H1 (cell line): Measurements from ENCODE around the gene PTGIR. TPM values are rescaled to one million over a fixed set of nuclear protein-coding genes. Genes with fewer than 3 reads are reported as not detected.
A peak's percentile ranks its signal among the peaks of the same experiment; 100 is the strongest.

ENCODE experiments used
- CTCF ChIA-PET: fragments of 300-600 bp; sonication (Branson Sonifier 250); formaldehyde crosslinking; loops from one replicate; lab custom pipeline; 2021; ENCODE audit not compliant: partially characterized antibody; lab: Charles Lee
- POLR2A ChIA-PET: fragments of 300-600 bp; sonication (Branson Sonifier 250); formaldehyde crosslinking; loops from one replicate; lab custom pipeline; 2021; ENCODE audit warnings: inconsistent platforms; ENCODE audit not compliant: partially characterized antibody; lab: Charles Lee
- DNase-seq, 2 experiments: peaks; one replicate each; pipeline versions ENCODE4 v3.0.0 to v3.0.0-alpha.2; 2010 to 2022; ENCODE audit warnings: low spot score in 2 of 2, low read depth in 1 of 2, mixed read lengths in 1 of 2
- FAIRE-seq: peaks from 2 replicates; lab custom pipeline; 2011; peaks lifted over from hg19 to GRCh38; lab: Jason Lieb, UNC
- H2AFZ ChIP-seq: 2 replicates; pipeline ENCODE4 v1.8.1; 2012; ENCODE audit warnings: low read length, inconsistent platforms
- H2AK5ac ChIP-seq: 2 replicates; pipeline ENCODE4 v1.6.1; 2013; ENCODE audit warnings: low read depth, low read length
- H2BK120ac ChIP-seq: replicated peaks from 2 replicates; pipeline ENCODE3; 2013; ENCODE audit warnings: low read depth, low read length, inconsistent platforms
- H2BK12ac ChIP-seq: 2 replicates; pipeline ENCODE4 v1.6.1; 2013; ENCODE audit warnings: low read depth, low read length
- H2BK15ac ChIP-seq: 2 replicates; pipeline ENCODE4 v1.6.1; 2013; ENCODE audit warnings: low read length
- H2BK20ac ChIP-seq: 2 replicates; pipeline ENCODE4 v1.6.1; 2013; ENCODE audit warnings: low read length
- H2BK5ac ChIP-seq: 2 replicates; pipeline ENCODE4 v1.6.1; 2013; ENCODE audit warnings: low read depth, low read length
- H3K14ac ChIP-seq: 2 replicates; pipeline ENCODE4 v1.6.1; 2013; ENCODE audit warnings: inconsistent platforms; ENCODE audit not compliant: insufficient read length
- H3K18ac ChIP-seq: 2 replicates; pipeline ENCODE4 v1.6.1; 2013; ENCODE audit warnings: low read length; ENCODE audit errors: extremely low read depth
- H3K23ac ChIP-seq: 2 replicates; pipeline ENCODE4 v1.6.1; 2013; ENCODE audit warnings: inconsistent platforms; ENCODE audit not compliant: insufficient read length
- H3K23me2 ChIP-seq: 2 replicates; pipeline ENCODE4 v1.6.1; 2013; ENCODE audit warnings: low read depth, low read length
- H3K27ac ChIP-seq: 2 replicates; pipeline ENCODE4 v1.6.1; 2011; ENCODE audit warnings: low read depth, low read length, inconsistent platforms
- H3K27me3 ChIP-seq, 4 experiments: replicated peaks in 1 of 4; 1 replicate in 1 of 4; 2 replicates in 3 of 4; pipeline versions ENCODE4 v1.6.1 to v1.8.1; 2011 to 2013; ENCODE audit warnings: low read length in 3 of 4, mild to moderate bottlenecking in 3 of 4, inconsistent platforms in 2 of 4, mixed read lengths in 2 of 4, moderate library complexity in 1 of 4; ENCODE audit not compliant: control insufficient read depth in 3 of 4, insufficient read depth in 3 of 4; ENCODE audit errors: extremely low read depth in 1 of 4
- H3K36me3 ChIP-seq, 4 experiments: 2 replicates each; pipeline versions ENCODE4 v1.6.1 to v1.8.1; 2011 to 2013; ENCODE audit warnings: mild to moderate bottlenecking in 4 of 4, low read length in 3 of 4, moderate library complexity in 2 of 4, control low read depth in 1 of 4, inconsistent platforms in 1 of 4; ENCODE audit not compliant: insufficient read depth in 4 of 4, control insufficient read depth in 2 of 4
- H3K4ac ChIP-seq: replicated peaks from 2 replicates; pipeline ENCODE3; 2013; ENCODE audit warnings: low read length, low read depth, mixed read lengths, inconsistent platforms; ENCODE audit not compliant: insufficient read length
- H3K4me1 ChIP-seq, 4 experiments: replicated peaks in 1 of 4; 1 replicate in 1 of 4; 2 replicates in 3 of 4; pipeline versions ENCODE4 v1.6.1 to v1.8.1; 2011 to 2013; ENCODE audit warnings: low read length in 3 of 4, inconsistent platforms in 2 of 4, mixed read lengths in 1 of 4; ENCODE audit not compliant: insufficient read depth in 4 of 4, control insufficient read depth in 3 of 4
- H3K4me2 ChIP-seq, 2 experiments: 2 replicates each; pipeline versions ENCODE4 v1.6.1 to v1.8.1; 2011 to 2013; ENCODE audit warnings: low read depth in 2 of 2, low read length in 2 of 2, control low read depth in 1 of 2, inconsistent platforms in 1 of 2, mild to moderate bottlenecking in 1 of 2; ENCODE audit not compliant: insufficient read depth in 1 of 2
- H3K4me3 ChIP-seq, 4 experiments: fragments of 200-600, 300-600 bp in 1 of 4; sonication (generic), shearing (Covaris generic), sonication (Bioruptor Twin) in 1 of 4; 2 replicates each; pipeline versions ENCODE4 v1.5.1 to v1.8.1; 2011 to 2016; ENCODE audit warnings: low read length in 4 of 4, low read depth in 3 of 4, control low read depth in 2 of 4, inconsistent platforms in 2 of 4, mild to moderate bottlenecking in 2 of 4, mixed read lengths in 1 of 4, moderate library complexity in 1 of 4; ENCODE audit not compliant: insufficient read depth in 2 of 4; ENCODE audit errors: extremely low read depth in 1 of 4
- H3K56ac ChIP-seq: replicated peaks from 2 replicates; pipeline ENCODE3; 2013; ENCODE audit warnings: low read depth, mild to moderate bottlenecking, mixed read lengths, low read length, inconsistent platforms; ENCODE audit not compliant: insufficient read length
- H3K79me1 ChIP-seq: 2 replicates; pipeline ENCODE4 v1.6.1; 2013; ENCODE audit warnings: low read depth, low read length, control low read depth
- H3K79me2 ChIP-seq, 2 experiments: 2 replicates each; pipeline versions ENCODE4 v1.6.1 to v1.8.1; 2012 to 2013; ENCODE audit warnings: low read length in 2 of 2, mild to moderate bottlenecking in 2 of 2, inconsistent platforms in 1 of 2; ENCODE audit not compliant: insufficient read depth in 2 of 2, control insufficient read depth in 1 of 2
- H3K9ac ChIP-seq, 4 experiments: replicated peaks in 1 of 4; 1 replicate in 1 of 4; 2 replicates in 3 of 4; pipeline versions ENCODE4 v1.6.1 to v1.8.1; 2011 to 2013; ENCODE audit warnings: low read depth in 3 of 4, low read length in 3 of 4, control low read depth in 2 of 4, mild to moderate bottlenecking in 2 of 4, moderate library complexity in 2 of 4, inconsistent platforms in 1 of 4; ENCODE audit errors: extremely low read depth in 1 of 4
- H3K9me3 ChIP-seq, 2 experiments: 2 replicates each; pipeline versions ENCODE4 v1.6.1 to v1.8.1; 2012 to 2013; ENCODE audit warnings: mild to moderate bottlenecking in 2 of 2, moderate library complexity in 2 of 2, control low read depth in 1 of 2, inconsistent platforms in 1 of 2, low read depth in 1 of 2, low read length in 1 of 2, mixed read lengths in 1 of 2; ENCODE audit not compliant: insufficient read depth in 2 of 2
- H4K20me1 ChIP-seq, 2 experiments: replicated peaks in 1 of 2; 2 replicates each; pipeline versions ENCODE3 to v1.8.1; 2011 to 2013; ENCODE audit warnings: inconsistent platforms in 2 of 2, low read length in 2 of 2, mild to moderate bottlenecking in 1 of 2; ENCODE audit not compliant: insufficient read depth in 2 of 2, control insufficient read depth in 1 of 2
- H4K5ac ChIP-seq: 2 replicates; pipeline ENCODE4 v1.6.1; 2013; ENCODE audit warnings: low read length, low read depth, mixed read lengths, inconsistent platforms; ENCODE audit not compliant: insufficient read length
- H4K8ac ChIP-seq: 2 replicates; pipeline ENCODE4 v1.8.0; 2013; ENCODE audit warnings: mild to moderate bottlenecking, moderate library complexity, low read length, inconsistent platforms; ENCODE audit not compliant: insufficient read depth; ENCODE audit errors: extremely low read depth
- H4K91ac ChIP-seq: replicated peaks from 2 replicates; pipeline ENCODE3; 2013; ENCODE audit warnings: low read length, mixed read lengths, inconsistent platforms; ENCODE audit not compliant: insufficient read length
- BCL11A ChIP-seq, 2 experiments: IDR thresholded peaks; one replicate each; pipeline ENCODE4 v1.6.1; 2011; ENCODE audit warnings: low read depth in 2 of 2, low read length in 2 of 2, mild to moderate bottlenecking in 2 of 2
- EZH2 ChIP-seq: fragments of 200-600 bp; sonication (generic); IDR thresholded peaks from 2 replicates; pipeline ENCODE4 v1.7.1; 2012; ENCODE audit warnings: low read depth, mild to moderate bottlenecking, moderate library complexity, low read length, inconsistent platforms; ENCODE audit not compliant: severe bottlenecking
- NRF1 ChIP-seq: IDR thresholded peaks from 2 replicates; pipeline ENCODE4 v1.6.1; 2011; ENCODE audit warnings: mild to moderate bottlenecking, low read depth, low read length, improper control_type of control experiment
- PHF8 ChIP-seq: fragments of 200-600 bp; sonication (generic); conservative IDR thresholded peaks from 2 replicates; pipeline ENCODE4 v1.7.1; 2012; ENCODE audit warnings: low read depth, mild to moderate bottlenecking, inconsistent platforms, low read length, moderate library complexity
- RNF2 ChIP-seq: fragments of 200-900, 300-1000 bp; sonication (generic); IDR thresholded peaks from 2 replicates; pipeline ENCODE4 v1.7.1; 2016; ENCODE audit warnings: borderline replicate concordance, low read depth, mild to moderate bottlenecking, antibody characterized with exemption, low read length; ENCODE audit not compliant: poor library complexity, severe bottlenecking; ENCODE audit errors: missing control alignments
- SIN3A ChIP-seq, 2 experiments: IDR thresholded peaks in 1 of 2; conservative IDR thresholded peaks in 1 of 2; 2 replicates each; pipeline ENCODE4 v1.6.1; 2011 to 2012; ENCODE audit warnings: low read length in 2 of 2, improper control_type of control experiment in 1 of 2, low read depth in 1 of 2, mild to moderate bottlenecking in 1 of 2
- SP2 ChIP-seq: IDR thresholded peaks from 2 replicates; pipeline ENCODE4 v1.6.1; 2012; ENCODE audit warnings: mild to moderate bottlenecking, low read length, inconsistent platforms
- TAF7 ChIP-seq: optimal IDR thresholded peaks from 2 replicates; pipeline ENCODE3; 2011; ENCODE audit warnings: low read depth, mild to moderate bottlenecking, inconsistent platforms, low read length, moderate library complexity, borderline replicate concordance
- TBP ChIP-seq: IDR thresholded peaks from 2 replicates; pipeline ENCODE4 v1.6.1; 2011; ENCODE audit warnings: low read depth, low read length, improper control_type of control experiment
- TCF12 ChIP-seq: IDR thresholded peaks from 2 replicates; pipeline ENCODE4 v1.6.1; 2011; ENCODE audit warnings: low read depth, mild to moderate bottlenecking, low read length
- WGBS, 2 experiments: shearing (Covaris generic) in 1 of 2; methylation state at CpG; one replicate each; pipeline versions ENCODE4 v1.1.6 to v1.1.7; 2013 to 2015; ENCODE audit warnings: low lambda C conversion rate in 2 of 2, mixed read lengths in 2 of 2, inconsistent platforms in 1 of 2, low coverage in 1 of 2, missing lambda C conversion rate in 1 of 2; ENCODE audit not compliant: insufficient replicate concordance in 2 of 2, insufficient coverage in 1 of 2, insufficient read length in 1 of 2; ENCODE audit errors: extremely low coverage in 1 of 2, missing lambda C conversion rate in 1 of 2; 5-methylcytosine and 5-hydroxymethylcytosine counted together
- polyA plus RNA-seq, 7 experiments: library from polyadenylated mRNA; depleted of rRNA in 3 of 7; stranded (reverse) in 5 of 7; unstranded in 2 of 7; fragments of >200 nt in 5 of 7; fragments of 200-250 nt in 2 of 7; gene quantifications; 1 replicate in 5 of 7; 2 replicates in 1 of 7; 4 replicates in 1 of 7; pipeline versions ENCODE4 v1.2.1 to v1.2.3, GENCODE V29; 2011 to 2013; ENCODE audit warnings: missing spikeins in 2 of 7, mixed read lengths in 2 of 7
- total RNA-seq: library from RNA; stranded (reverse); fragmentation: NEBNext Ultra II Directional; extraction: Animal tissue kit (Norgen Biotek cat#: 25700); gene quantifications from 2 replicates; pipeline ENCODE4 v1.2.1, GENCODE V29; 2021
- TF ChIP-seq, protein P1 (sequence below): IDR thresholded peaks from 2 replicates; pipeline ENCODE4 v1.6.1; 2012; ENCODE audit warnings: low read length, inconsistent platforms

Gene PTGIR
- total and polyA plus RNA-seq, 2 of the 8 experiments (the other 6 are each of a cell fraction or from before 2014, with no cell fraction given), result 0.15 TPM; not detected in 1

GRCh38 chr19:46606019-46606418 lies 18.9 kb downstream of the PTGIR start:
- 84% methylated on average over 11 of the region's 11 CpGs; no CpG with 5 or more reads in 1 of the 2 experiments for WGBS, 2 experiments
- Histone ChIP-seq H4K91ac (no peak overlapping the region), H2BK5ac (no peak overlapping the region; the same call in 1 of the 2 replicates), H2BK12ac (no peak overlapping the region), H2BK20ac (no peak overlapping the region), H3K23ac (no peak overlapping the region), H3K4me1 (peaks cover 0 to 19% (median 9%) of the 10 kb centered on the region in 4 experiments; a peak in 5 of 7 replicates), H3K9ac (no peak overlapping the region), H4K20me1 (peaks cover 20 to 39% of the 10 kb centered on the region in 2 experiments), H3K4ac (no peak overlapping the region), H4K8ac (peak overlapping the region; percentile 57), H3K23me2 (peaks cover 9% of the 10 kb centered on the region; the same call in 1 of the 2 replicates), H3K4me2 (no peak overlapping the region), H3K27me3 (no peaks in the 10 kb centered on the region), H3K79me1 (peaks cover 16% of the 10 kb centered on the region), H2BK15ac (no peak overlapping the region), H3K18ac (no peak overlapping the region), H3K9me3 (no peaks in the 10 kb centered on the region), H3K56ac (no peak overlapping the region), H2AFZ (no peak overlapping the region), H3K4me3 (no peak overlapping the region), H4K5ac (no peak overlapping the region), H2BK120ac (no peak overlapping the region), H3K14ac (no peak overlapping the region), H2AK5ac (no peak overlapping the region), H3K27ac (no peak overlapping the region), H3K79me2 (peaks cover 15 to 36% of the 10 kb centered on the region in 2 experiments), H3K36me3 (peaks cover 16 to 44% (median 40%) of the 10 kb centered on the region in 4 experiments; a peak in 7 of 8 replicates)
- FAIRE-seq, result no peak
- ChIA-PET POLR2A (interaction anchor here (1.1 kb wide), 1 partner anchor 136 kb away, joined by 5 read pairs; no protein-coding TSS in a partner anchor), CTCF (interaction anchor here (0.5 to 3.4 kb wide), 12 partner anchors 8 to 679 kb away, joined by 3 to 21 read pairs (median 4); partner anchors contain the start of gene DACT3)
- DNase-seq, result no peak
- TF ChIP-seq PHF8 (no peak), SP2 (no peak), TCF12 (no peak), TAF7 (no peak), SIN3A (conservative IDR thresholded peaks at IDR 0.05 in 1 of 2, IDR thresholded peaks at IDR 0.05 in 1 of 2; ENCODE audit: low read depth in 1 of 2, low read length in 2 of 2) (no peak), NRF1 (no peak), RNF2 (no peak), EZH2 (no peak), BCL11A (IDR thresholded peaks at IDR 0.05; ENCODE audit: low read depth in 2 of 2, low read length in 2 of 2) (no peak), TBP (no peak)
- TF ChIP-seq, protein P1, sequence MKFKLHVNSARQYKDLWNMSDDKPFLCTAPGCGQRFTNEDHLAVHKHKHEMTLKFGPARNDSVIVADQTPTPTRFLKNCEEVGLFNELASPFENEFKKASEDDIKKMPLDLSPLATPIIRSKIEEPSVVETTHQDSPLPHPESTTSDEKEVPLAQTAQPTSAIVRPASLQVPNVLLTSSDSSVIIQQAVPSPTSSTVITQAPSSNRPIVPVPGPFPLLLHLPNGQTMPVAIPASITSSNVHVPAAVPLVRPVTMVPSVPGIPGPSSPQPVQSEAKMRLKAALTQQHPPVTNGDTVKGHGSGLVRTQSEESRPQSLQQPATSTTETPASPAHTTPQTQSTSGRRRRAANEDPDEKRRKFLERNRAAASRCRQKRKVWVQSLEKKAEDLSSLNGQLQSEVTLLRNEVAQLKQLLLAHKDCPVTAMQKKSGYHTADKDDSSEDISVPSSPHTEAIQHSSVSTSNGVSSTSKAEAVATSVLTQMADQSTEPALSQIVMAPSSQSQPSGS, result no peak
